NCI-H748 (cell line): ENCODE data around the gene FBXW12.

Source experiments
- DNase-seq: peaks from one replicate; lab custom pipeline; 2025; ENCODE audit not compliant: unreplicated experiment; lab: John Stamatoyannopoulos, UW

FBXW12 gene

GRCh38 chr3:48433472-48434118 lies 61.6 kb downstream of the FBXW12 start:
- no peak for DNase-seq

- no peak for DNase-seq
These were observed 62.7 kb downstream of the FBXW12 start for GRCh38 chr3:48434591-48435222.

- DNase-seq, result no peak
These were observed 63.2 kb downstream of the FBXW12 start for GRCh38 chr3:48435223-48435595.

- DNase-seq, result peak; percentile 76
These were observed 63.9 kb downstream of the FBXW12 start for GRCh38 chr3:48435774-48436476.

GRCh38 chr3:48436477-48436787 lies 64.4 kb downstream of the FBXW12 start:
- DNase-seq, result no peak

- DNase-seq, result no peak
These were observed 64.8 kb downstream of the FBXW12 start for GRCh38 chr3:48436855-48437254.

GRCh38 chr3:48437812-48438211 lies 65.8 kb downstream of the FBXW12 start:
- no peak for DNase-seq

- peak; percentile 96 for DNase-seq
These were observed 68.0 kb downstream of the FBXW12 start, which contains the start of the genes CCDC51 and TMA7 for GRCh38 chr3:48439820-48440589. CCDC51 (minus strand) TSS chr3:48440119; CDS start chr3:48435128, 4,991 bp downstream. TMA7 (plus strand) TSS chr3:48440257; CDS start chr3:48440297, 40 bp downstream.

GRCh38 chr3:48440590-48440958 lies 68.6 kb downstream of the FBXW12 start:
- peak; percentile 22 for DNase-seq

- no peak for DNase-seq
These were observed 69.9 kb downstream of the FBXW12 start for GRCh38 chr3:48441940-48442339.
